Endothelial cell (in vitro differentiated cells): Measurements from ENCODE around the gene HLA-DMA. TPM values are rescaled to one million over a fixed set of nuclear protein-coding genes. Genes with fewer than 3 reads are reported as not detected.
"Not testable (repeated sequence)": the region's sequence is repeated elsewhere in the genome, so short reads cannot be mapped to it uniquely, and the experiment has no call there.

Experiments used
- DNase-seq: peaks from one replicate; pipeline ENCODE4 v3.0.0; 2021; ENCODE audit warnings: low spot score
- H3K27ac Mint-ChIP-seq: one replicate; pipeline ENCODE4 v1.8.0; 2021; ENCODE audit warnings: mixed read lengths, inconsistent platforms; ENCODE audit not compliant: unreplicated experiment
- H3K27me3 Mint-ChIP-seq: one replicate; pipeline ENCODE4 v1.8.0; 2021; ENCODE audit warnings: mild to moderate bottlenecking, moderate library complexity, mixed read lengths, inconsistent platforms; ENCODE audit not compliant: unreplicated experiment
- H3K36me3 Mint-ChIP-seq: one replicate; pipeline ENCODE4 v1.8.0; 2021; ENCODE audit warnings: mild to moderate bottlenecking, low read depth, mixed read lengths, inconsistent platforms; ENCODE audit not compliant: unreplicated experiment
- H3K4me1 Mint-ChIP-seq: one replicate; pipeline ENCODE4 v1.8.0; 2021; ENCODE audit warnings: mild to moderate bottlenecking, mixed read lengths, inconsistent platforms; ENCODE audit not compliant: unreplicated experiment
- H3K4me3 Mint-ChIP-seq: one replicate; pipeline ENCODE4 v1.8.0; 2021; ENCODE audit warnings: mild to moderate bottlenecking, mixed read lengths, inconsistent platforms; ENCODE audit not compliant: unreplicated experiment
- H3K9me3 Mint-ChIP-seq: one replicate; pipeline ENCODE4 v1.8.0; 2021; ENCODE audit warnings: mixed read lengths, inconsistent platforms; ENCODE audit not compliant: unreplicated experiment
- CTCF ChIP-seq: fragments of 200-600 bp; sonication (generic); IDR thresholded peaks from one replicate; pipeline ENCODE4 v1.5.0; 2021; ENCODE audit warnings: antibody characterized with exemption; ENCODE audit not compliant: unreplicated experiment
- total RNA-seq: library from RNA; stranded (reverse); fragmentation: NEBNext Ultra II Directional; extraction: Animal tissue kit (Norgen Biotek cat#: 25700); gene quantifications from one replicate; pipeline ENCODE4 v1.2.1, GENCODE V29; 2021; ENCODE audit not compliant: unreplicated experiment

Gene HLA-DMA
- total RNA-seq, 1 donor from 2014 or later: 13.0 TPM

- TF ChIP-seq CTCF: no peak
- DNase-seq: no peak
- H3K4me3 Mint-ChIP-seq: no peak overlapping the region
- no peak overlapping the region for H3K27ac Mint-ChIP-seq
- no peaks in the 10 kb centered on the region for H3K27me3 Mint-ChIP-seq
- peaks cover 14% of the 10 kb centered on the region for H3K4me1 Mint-ChIP-seq
- no peaks in the 10 kb centered on the region for H3K36me3 Mint-ChIP-seq
- no peaks in the 10 kb centered on the region for H3K9me3 Mint-ChIP-seq
These were observed 8.8 kb downstream of the HLA-DMA start for GRCh38 chr6:32943864-32944649.

- not testable (repeated sequence) for H3K4me3 Mint-ChIP-seq, H3K27ac Mint-ChIP-seq, DNase-seq, H3K9me3 Mint-ChIP-seq, H3K27me3 Mint-ChIP-seq, H3K36me3 Mint-ChIP-seq
- peaks cover 14% of the 10 kb centered on the region for H3K4me1 Mint-ChIP-seq
These were observed 10.3 kb downstream of the HLA-DMA start for GRCh38 chr6:32942555-32943123.

GRCh38 chr6:32941214-32941768 lies 11.6 kb downstream of the HLA-DMA start:
- no peaks in the 10 kb centered on the region for H3K36me3 Mint-ChIP-seq
- TF ChIP-seq CTCF: no peak
- peaks cover 1% of the 10 kb centered on the region for H3K27me3 Mint-ChIP-seq
- H3K4me1 Mint-ChIP-seq: peaks cover 23% of the 10 kb centered on the region
- no peaks in the 10 kb centered on the region for H3K9me3 Mint-ChIP-seq
- H3K27ac Mint-ChIP-seq: no peak overlapping the region
- DNase-seq: no peak
- H3K4me3 Mint-ChIP-seq: no peak overlapping the region

- Mint-ChIP-seq H3K27me3 (peaks cover 2% of the 10 kb centered on the region), H3K4me3 (no peak within 1 kb of the TSS), H3K36me3 (no peaks in the 10 kb centered on the region), H3K27ac (no peak within 1 kb of the TSS), H3K4me1 (peaks cover 29% of the 10 kb centered on the region), H3K9me3 (no peaks in the 10 kb centered on the region)
- peak; percentile 47 for DNase-seq
- TF ChIP-seq CTCF: no peak
These were observed 12.2 kb downstream of the HLA-DMA start, which contains the start of gene HLA-DMB for GRCh38 chr6:32940656-32941213. TSS of gene HLA-DMB (minus strand) at chr6:32941028. CDS start at chr6:32940807, 221 bp downstream.

GRCh38 chr6:32938494-32938893 lies 14.4 kb downstream of the HLA-DMA start:
- Mint-ChIP-seq H3K27ac (no peak overlapping the region), H3K27me3 (peaks cover 3% of the 10 kb centered on the region), H3K9me3 (no peaks in the 10 kb centered on the region), H3K4me3 (no peak overlapping the region), H3K4me1 (peaks cover 25% of the 10 kb centered on the region), H3K36me3 (no peaks in the 10 kb centered on the region)
- no peak for TF ChIP-seq CTCF
- DNase-seq: no peak
